ENCODE results near the gene GNG13. TPM values are rescaled to one million over a fixed set of nuclear protein-coding genes. Genes with fewer than 3 reads are reported as not detected.
"Not testable (repeated sequence)": the region's sequence is repeated elsewhere in the genome, so short reads cannot be mapped to it uniquely, and the experiment has no call there.

The GNG13 gene
- polyA plus RNA-seq, 12 donors: 0.34 TPM; not detected in 11

- no peak for DNase-seq
Measured at GRCh38 chr16:762595-763268, 37.8 kb downstream of the GNG13 start.

DNA sequence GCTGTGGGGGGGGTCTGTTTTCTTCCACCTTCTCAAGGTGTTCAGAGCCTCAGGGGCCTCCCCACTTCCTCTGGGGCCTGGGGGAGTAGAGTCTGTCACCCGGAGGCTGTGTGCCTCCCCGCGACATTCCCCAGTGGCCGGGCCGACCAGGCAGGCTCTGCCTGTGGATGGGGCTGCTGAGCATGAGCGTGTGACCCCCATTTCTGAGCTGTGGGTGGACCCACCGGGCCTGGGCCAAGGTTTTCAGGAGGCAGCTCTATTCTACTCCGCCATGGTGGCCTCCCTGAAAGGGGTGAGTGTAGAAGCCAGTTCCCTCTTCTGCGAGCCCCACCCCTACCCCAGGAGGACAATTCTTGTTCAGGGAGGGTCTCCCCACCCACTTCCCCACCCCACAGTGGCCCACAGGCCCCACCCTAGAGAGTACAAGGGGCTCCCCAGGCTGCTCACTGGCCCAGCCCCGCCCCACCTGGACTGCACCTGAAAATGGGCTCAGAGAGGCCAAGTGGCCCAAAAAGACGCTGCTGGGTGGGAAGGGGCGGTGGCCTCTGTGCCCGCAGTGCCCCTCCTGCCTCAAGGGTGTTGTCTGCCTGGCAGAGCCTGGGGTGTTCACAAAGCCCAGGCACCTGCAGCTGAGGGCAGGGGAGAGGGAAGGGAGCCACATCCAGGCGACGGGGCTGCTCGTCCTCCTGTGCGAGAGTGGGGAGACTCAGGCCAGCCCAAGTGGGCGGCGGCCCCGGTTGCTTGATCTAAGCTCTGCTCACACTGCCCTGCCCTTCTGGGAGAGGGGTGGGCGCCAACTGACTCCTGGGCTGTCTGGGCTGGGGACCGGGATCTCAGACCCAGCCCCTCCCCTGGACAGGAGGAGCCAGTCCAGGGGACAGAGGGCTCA is 38.7 kb downstream of the GNG13 start:
- no peak for DNase-seq

- no peak for DNase-seq
Measured at GRCh38 chr16:760545-761343, 39.8 kb downstream of the GNG13 start, which contains the start of gene MSLN. MSLN (plus strand) TSS chr16:760734; CDS start chr16:762681, 1,947 bp downstream.

DNA sequence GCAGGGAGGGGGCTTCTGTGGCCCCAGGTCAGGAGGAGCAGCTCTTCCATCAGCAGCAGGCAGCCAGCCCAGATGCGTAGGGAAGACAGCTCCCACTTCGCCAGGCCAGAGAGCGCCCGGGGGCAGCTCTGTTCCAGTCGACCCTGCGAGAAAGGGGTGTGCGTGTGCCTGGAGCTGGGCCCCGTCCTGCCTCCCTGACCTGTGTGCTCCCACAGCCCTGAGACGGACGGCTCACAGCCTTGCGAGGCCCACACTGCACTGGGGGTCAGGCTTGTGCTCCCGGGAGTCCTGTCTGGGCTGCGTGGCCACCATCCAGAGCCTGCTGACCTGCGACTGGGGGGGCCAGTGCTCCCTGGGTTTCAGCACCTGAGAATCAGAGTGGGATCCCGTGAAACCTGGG is 40.5 kb downstream of the GNG13 start:
- no peak for DNase-seq

DNA sequence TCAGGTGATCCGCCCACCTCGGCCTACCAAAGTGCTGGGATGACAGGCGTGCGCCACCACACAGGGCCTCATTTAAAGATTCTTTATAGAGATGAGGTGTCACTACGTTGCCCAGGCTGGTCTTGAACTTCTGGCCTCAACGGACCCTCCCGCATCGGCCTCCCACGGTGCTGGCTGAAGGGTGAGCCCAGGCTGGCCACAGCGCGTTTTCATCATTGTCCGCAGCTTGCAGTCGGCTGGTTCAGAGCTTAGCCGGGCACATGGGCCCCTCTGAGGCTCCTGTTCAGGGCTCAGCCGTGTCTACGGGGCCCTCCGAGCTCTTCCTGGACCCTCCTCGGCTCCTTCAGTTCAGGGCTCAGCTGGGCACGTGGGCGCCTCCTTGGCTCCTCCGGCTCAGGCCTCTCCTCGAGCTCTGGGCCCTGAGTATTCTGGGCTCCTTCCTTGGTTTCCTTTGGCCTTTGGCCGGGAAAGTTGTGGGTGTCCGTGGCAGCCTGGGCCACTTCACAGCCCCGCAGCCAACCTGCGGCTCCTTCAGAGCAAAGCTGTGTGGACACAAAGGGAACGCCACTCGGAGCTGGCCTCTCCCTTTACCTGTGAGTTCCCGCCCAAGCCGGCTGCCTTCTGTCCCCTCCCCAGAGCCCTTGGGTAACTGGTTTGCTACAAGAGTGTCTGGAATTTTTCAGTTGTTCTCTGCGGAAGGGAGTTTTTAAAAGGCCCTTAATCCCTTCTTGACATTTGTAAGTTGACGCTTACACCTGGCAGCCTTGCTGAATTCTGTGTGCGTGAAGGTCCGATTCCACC is 41.2 kb downstream of the GNG13 start:
- DNase-seq: no peak

- no peak for DNase-seq
Measured at GRCh38 chr16:756428-756827, 44.1 kb downstream of the GNG13 start.

- no peak for DNase-seq
Measured at GRCh38 chr16:754656-755055, 45.9 kb downstream of the GNG13 start.

DNA sequence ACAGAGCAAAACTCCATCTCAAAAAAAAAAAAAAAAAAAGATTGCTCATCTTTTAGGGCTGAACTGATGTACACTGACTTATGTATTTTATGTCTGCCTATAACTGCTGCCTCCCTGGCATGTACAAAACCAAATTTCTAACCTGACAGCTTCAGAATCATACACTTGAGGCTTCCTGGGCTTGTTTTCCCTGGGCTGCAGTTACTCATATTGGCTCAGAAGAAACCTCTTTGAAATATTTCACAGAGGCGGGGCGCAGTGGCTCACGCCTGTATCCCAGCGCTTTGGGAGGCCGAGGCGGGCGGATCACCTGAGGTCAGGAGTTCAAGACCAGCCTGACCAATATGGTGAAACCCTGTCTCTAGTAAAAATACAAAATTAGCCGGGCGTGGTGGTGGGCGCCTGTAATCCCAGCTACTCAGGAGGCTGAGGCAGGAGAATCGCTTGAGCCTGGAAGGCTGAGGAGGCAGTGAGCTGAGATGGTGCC is 46.4 kb downstream of the GNG13 start:
- not testable (repeated sequence) for DNase-seq

- DNase-seq: no peak
Measured at GRCh38 chr16:752007-752312, 48.6 kb downstream of the GNG13 start.

GRCh38 chr16:751152-752006 is 49.2 kb downstream of the GNG13 start:
- no peak for DNase-seq

GRCh38 chr16:750485-750884 is 50.0 kb downstream of the GNG13 start:
- DNase-seq: no peak

- DNase-seq: no peak
Measured at GRCh38 chr16:749010-749409, 51.5 kb downstream of the GNG13 start.

Other genes starting within 250 kb of the GNG13 start
- under 1 TPM in 6 of 12 donors, not detected in 6; 0.08 to 0.24 (median 0.13) TPM for gene PRR35, start 240.3 kb downstream of the GNG13 start, polyA plus RNA-seq (ENCODE audit: insufficient read length in 12 of 12)
- 1 to 10 TPM in 3 of 12 donors, under 1 TPM in 7, not detected in 2; 0.62 to 1.3 (median 0.89) TPM for gene NHLRC4, start 233.7 kb downstream of the GNG13 start, polyA plus RNA-seq (ENCODE audit: insufficient read length in 12 of 12)
- 10 to 100 TPM in 11 of 12 donors, not detected in 1; 12.9 to 36.0 (median 17.9) TPM for gene PIGQ, start 230.8 kb downstream of the GNG13 start, polyA plus RNA-seq (ENCODE audit: insufficient read length in 12 of 12)
- gene RAB40C, start 210.7 kb downstream of the GNG13 start, polyA plus RNA-seq (ENCODE audit: insufficient read length in 12 of 12): 10 to 100 TPM in 7 of 12 donors, 1 to 10 TPM in 4, not detected in 1; 8.8 to 25.9 (median 10.6) TPM
- 1 to 10 TPM in 1 of 12 donors, under 1 TPM in 9, not detected in 2; 0.14 to 2.1 (median 0.39) TPM for gene WFIKKN1, start 169.7 kb downstream of the GNG13 start, polyA plus RNA-seq (ENCODE audit: insufficient read length in 12 of 12)
- 10 to 100 TPM in 11 of 12 donors, not detected in 1; 28.9 to 48.1 (median 35.5) TPM for gene METTL26, start 164.4 kb downstream of the GNG13 start, polyA plus RNA-seq (ENCODE audit: insufficient read length in 12 of 12)
- 10 to 100 TPM in 4 of 12 donors, 1 to 10 TPM in 7, not detected in 1; 6.6 to 35.0 (median 9.4) TPM for gene MCRIP2, start 158.9 kb downstream of the GNG13 start, polyA plus RNA-seq (ENCODE audit: insufficient read length in 12 of 12)
- gene WDR90, start 151.4 kb downstream of the GNG13 start, polyA plus RNA-seq (ENCODE audit: insufficient read length in 12 of 12): 10 to 100 TPM in 11 of 12 donors, not detected in 1; 11.6 to 41.2 (median 15.9) TPM
- gene RHOT2, start 132.6 kb downstream of the GNG13 start, polyA plus RNA-seq (ENCODE audit: insufficient read length in 12 of 12): 10 to 100 TPM in 11 of 12 donors, not detected in 1; 38.6 to 95.9 (median 45.4) TPM
- gene RHBDL1, start 125.1 kb downstream of the GNG13 start, polyA plus RNA-seq (ENCODE audit: insufficient read length in 12 of 12): 1 to 10 TPM in 8 of 12 donors, under 1 TPM in 2, not detected in 2; 0.69 to 2.6 (median 1.2) TPM
- gene STUB1, start 120.3 kb downstream of the GNG13 start, polyA plus RNA-seq (ENCODE audit: insufficient read length in 12 of 12): 100 to 1,000 TPM in 2 of 12 donors, 10 to 100 TPM in 9, not detected in 1; 61.0 to 138 (median 85.7) TPM
- 10 to 100 TPM in 11 of 12 donors, not detected in 1; 20.3 to 59.8 (median 28.4) TPM for gene JMJD8, start 116.4 kb downstream of the GNG13 start, polyA plus RNA-seq (ENCODE audit: insufficient read length in 12 of 12)
- gene WDR24, start 110.3 kb downstream of the GNG13 start, polyA plus RNA-seq (ENCODE audit: insufficient read length in 12 of 12): 1 to 10 TPM in 11 of 12 donors, not detected in 1; 5.0 to 9.0 (median 6.0) TPM
- 1 to 10 TPM in 3 of 12 donors, under 1 TPM in 7, not detected in 2; 0.24 to 1.2 (median 0.52) TPM for gene FBXL16, start 94.9 kb downstream of the GNG13 start, polyA plus RNA-seq (ENCODE audit: insufficient read length in 12 of 12)
- gene METRN, start 85.6 kb downstream of the GNG13 start, polyA plus RNA-seq (ENCODE audit: insufficient read length in 12 of 12): 10 to 100 TPM in 11 of 12 donors, not detected in 1; 15.2 to 43.8 (median 19.1) TPM
- gene ANTKMT, start 79.6 kb downstream of the GNG13 start, polyA plus RNA-seq (ENCODE audit: insufficient read length in 12 of 12): 10 to 100 TPM in 5 of 12 donors, 1 to 10 TPM in 6, not detected in 1; 4.9 to 25.5 (median 9.9) TPM
- 1 to 10 TPM in 3 of 12 donors, under 1 TPM in 7, not detected in 2; 0.58 to 1.5 (median 0.86) TPM for gene CCDC78, start 74.3 kb downstream of the GNG13 start, polyA plus RNA-seq (ENCODE audit: insufficient read length in 12 of 12)
- 1 to 10 TPM in 9 of 12 donors, under 1 TPM in 1, not detected in 2; 0.99 to 2.9 (median 2.1) TPM for gene HAGHL, start 73.6 kb downstream of the GNG13 start, polyA plus RNA-seq (ENCODE audit: insufficient read length in 12 of 12)
- 10 to 100 TPM in 10 of 12 donors, 1 to 10 TPM in 1, not detected in 1; 7.5 to 16.7 (median 15.7) TPM for gene CIAO3, start 59.7 kb downstream of the GNG13 start, polyA plus RNA-seq (ENCODE audit: insufficient read length in 12 of 12)
- gene MSLN, start 40.0 kb downstream of the GNG13 start, polyA plus RNA-seq (ENCODE audit: insufficient read length in 12 of 12): 10 to 100 TPM in 2 of 12 donors, 1 to 10 TPM in 3, under 1 TPM in 5, not detected in 2; 0.22 to 15.6 (median 0.91) TPM
- 10 to 100 TPM in 2 of 12 donors, 1 to 10 TPM in 9, not detected in 1; 6.6 to 12.7 (median 8.6) TPM for gene RPUSD1, start 12.4 kb downstream of the GNG13 start, polyA plus RNA-seq (ENCODE audit: insufficient read length in 12 of 12)
- 10 to 100 TPM in 10 of 12 donors, 1 to 10 TPM in 1, not detected in 1; 9.4 to 56.5 (median 13.5) TPM for gene CHTF18, start 12.1 kb downstream of the GNG13 start, polyA plus RNA-seq (ENCODE audit: insufficient read length in 12 of 12)
- gene LMF1, start 170.2 kb upstream of the GNG13 start, polyA plus RNA-seq (ENCODE audit: insufficient read length in 12 of 12): 10 to 100 TPM in 7 of 12 donors, 1 to 10 TPM in 4, not detected in 1; 8.5 to 16.9 (median 11.0) TPM
- 10 to 100 TPM in 11 of 12 donors, not detected in 1; 17.1 to 40.3 (median 30.6) TPM for gene SOX8, start 181.0 kb upstream of the GNG13 start, polyA plus RNA-seq (ENCODE audit: insufficient read length in 12 of 12)

Measured in muscle of arm (tissue), 12 donors.